Transverse colon (tissue), 3 donors: ENCODE measurements around the gene CA6.

Source experiments
- CTCF ChIP-seq, 5 experiments: fragments of 200-600 bp in 3 of 5; fragments of 450-650 bp in 2 of 5; sonication (generic) in 3 of 5; IDR thresholded peaks; 1 replicate in 2 of 5; 2 replicates in 3 of 5; pipeline ENCODE4 v1.5.1; 2016 to 2017; ENCODE audit warnings: antibody characterized with exemption in 5 of 5, inconsistent platforms in 3 of 5, mild to moderate bottlenecking in 2 of 5, moderate library complexity in 1 of 5
- EP300 ChIP-seq: sonication (generic); formaldehyde crosslinking; IDR thresholded peaks from one replicate; pipeline ENCODE4 v1.6.1; 2017; ENCODE audit warnings: antibody characterized with exemption, low read depth
- POLR2A ChIP-seq: fragments of 450-650 bp; IDR thresholded peaks from one replicate; pipeline ENCODE4 v1.6.1; 2016; ENCODE audit warnings: antibody characterized with exemption, mild to moderate bottlenecking, moderate library complexity

GRCh38 chr1:8899046-8899445 is 46.6 kb upstream of the CA6 start:
- TF ChIP-seq CTCF (IDR thresholded peaks at IDR 0.05): no peak
- no peak for TF ChIP-seq POLR2A
- no peak for TF ChIP-seq EP300
